Measurements from ENCODE around the gene CALML6.

Gene CALML6

DNA sequence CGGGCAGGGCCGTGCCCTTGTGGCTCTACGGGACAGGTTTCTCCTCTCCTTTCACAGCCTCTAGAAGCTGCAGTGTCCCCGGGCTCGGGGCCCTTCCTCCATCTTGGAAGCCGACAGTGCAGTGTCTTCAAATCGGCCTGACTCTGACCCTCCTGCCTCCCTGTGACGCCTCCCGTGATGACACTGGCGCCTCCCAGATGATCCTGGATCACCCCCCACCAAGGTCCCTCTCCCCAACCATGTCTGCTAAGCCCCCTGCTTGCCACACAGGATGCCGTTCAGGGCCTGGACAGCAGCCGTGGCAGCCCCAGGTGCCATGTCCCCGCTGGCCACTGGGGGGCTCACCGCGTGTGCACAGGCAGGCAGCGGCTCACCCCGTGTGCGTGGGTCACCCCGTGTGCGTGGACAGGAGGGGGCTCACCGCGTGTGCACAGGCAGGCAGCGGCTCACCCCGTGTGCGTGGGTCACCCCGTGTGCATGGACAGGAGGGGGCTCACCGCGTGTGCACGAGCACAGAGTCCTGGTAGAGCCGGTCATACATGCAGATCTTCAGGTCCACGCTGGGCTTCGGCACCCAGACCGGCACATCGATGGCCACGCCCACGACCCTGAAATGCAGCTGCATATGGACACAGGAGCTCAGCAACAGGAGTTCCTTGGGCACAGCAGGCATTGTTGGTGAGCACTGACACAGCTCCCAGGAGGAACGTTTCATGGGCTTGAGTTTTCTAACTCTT is 28.9 kb downstream of the CALML6 start:
- DNase-seq, result no peak

DNA sequence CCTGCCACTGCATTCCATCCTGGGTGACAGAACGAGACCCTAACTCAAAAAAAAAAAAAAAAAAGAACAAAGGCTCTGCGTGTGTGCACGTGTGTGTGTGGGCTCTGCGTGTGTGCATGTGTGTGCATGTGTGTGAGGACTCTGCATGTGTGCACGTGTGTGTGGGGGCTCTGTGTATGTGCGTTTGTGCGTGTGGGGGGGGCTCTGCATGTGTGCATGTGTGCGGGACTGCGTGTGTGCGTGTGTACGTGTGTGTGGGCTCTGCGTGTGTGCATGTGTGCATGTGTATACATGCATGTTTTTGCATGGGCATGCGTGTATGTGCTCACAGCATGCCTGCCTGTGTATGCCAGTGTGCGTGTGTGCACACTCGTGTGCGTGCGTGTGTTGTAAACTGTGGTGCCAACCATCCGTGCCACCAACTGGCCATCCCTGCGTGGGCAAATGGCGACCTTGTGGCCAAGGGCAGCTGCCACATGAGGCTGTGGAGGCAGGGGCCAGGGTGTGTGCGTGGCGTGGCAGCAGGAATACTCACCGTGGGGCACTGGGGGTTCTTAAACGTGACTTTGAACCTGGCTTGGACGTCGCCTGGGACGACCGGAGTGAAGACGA is 30.8 kb downstream of the CALML6 start:
- no peak for DNase-seq

DNA sequence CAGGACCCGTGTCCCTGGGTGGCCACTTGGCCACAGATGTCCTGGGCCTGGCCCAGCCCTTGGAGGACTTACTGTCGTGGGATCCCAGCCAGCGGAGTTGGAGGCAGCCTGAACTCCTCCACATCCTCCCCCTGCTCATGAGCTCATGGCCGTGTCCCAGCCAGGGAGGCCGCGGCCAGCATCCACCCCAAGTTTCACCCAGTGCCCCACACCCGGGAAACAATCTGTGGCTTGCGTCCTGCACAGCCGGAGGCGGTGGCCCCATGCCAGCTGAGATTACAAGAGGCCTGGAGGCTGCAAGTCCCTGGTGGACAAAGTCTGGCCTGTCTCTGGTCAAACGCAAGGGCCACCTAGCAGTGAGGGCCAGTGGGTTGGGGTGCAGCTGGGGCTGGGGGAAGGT is 31.5 kb downstream of the CALML6 start:
- no peak for DNase-seq

DNA sequence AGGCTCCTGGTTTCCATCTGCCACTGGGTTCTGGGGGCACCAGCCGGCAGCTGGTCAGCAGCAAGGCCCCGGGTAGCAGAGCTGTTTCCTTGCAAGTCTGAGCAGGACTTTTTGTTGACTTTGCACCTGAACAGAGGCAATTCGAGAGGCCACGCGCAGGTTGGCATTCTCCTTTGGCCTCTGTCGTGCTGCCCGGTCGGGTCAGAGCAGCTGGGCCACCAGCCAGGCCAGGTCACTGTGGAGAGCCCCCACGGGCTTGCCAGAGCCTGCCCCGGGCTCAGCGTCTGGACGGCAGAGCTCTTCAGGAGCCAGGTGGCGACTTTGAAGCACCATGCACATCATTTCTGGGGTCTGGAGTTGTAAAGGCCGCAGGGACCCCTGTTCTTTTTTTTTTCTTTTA is 32.4 kb downstream of the CALML6 start:
- no peak for DNase-seq

DNA sequence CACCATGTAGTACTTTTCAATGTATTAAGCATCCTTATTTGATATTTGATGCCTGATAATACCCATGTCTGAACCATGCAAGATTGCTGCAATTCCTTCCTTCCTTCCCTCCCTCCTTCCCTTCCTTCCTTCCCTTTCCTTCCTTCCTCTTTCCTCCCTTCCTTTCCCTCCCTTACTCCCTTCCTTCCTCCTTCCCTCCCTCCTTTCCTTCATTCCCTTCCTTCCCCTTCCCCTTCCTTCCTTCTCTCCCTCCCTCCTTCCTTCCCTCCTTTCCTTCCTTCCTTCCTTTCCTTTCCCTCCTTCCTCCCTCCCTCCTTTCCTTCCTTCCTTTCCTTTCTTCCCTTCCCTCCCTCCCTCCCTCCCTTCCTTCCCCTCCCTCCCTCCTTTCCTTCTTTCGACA is 33.7 kb downstream of the CALML6 start:
- DNase-seq, result no peak

DNA sequence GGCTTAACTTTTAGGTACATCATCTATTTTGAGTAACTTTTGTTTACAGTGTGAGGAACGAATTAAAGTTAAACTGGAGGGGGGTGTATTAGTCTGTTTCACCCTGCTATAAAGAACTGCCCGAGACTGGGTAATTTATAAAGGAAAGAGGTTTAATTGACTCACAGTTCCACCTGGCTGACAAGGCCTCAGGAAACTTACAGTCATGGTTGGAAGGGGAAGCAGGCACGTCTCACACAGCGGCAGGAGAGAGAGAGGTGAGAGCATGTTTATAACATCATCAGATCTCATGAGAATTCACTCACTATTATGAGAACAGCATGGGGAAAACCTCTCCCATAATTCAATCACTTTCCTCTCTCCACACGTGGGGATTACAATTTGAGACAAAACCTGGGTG is 35.9 kb downstream of the CALML6 start:
- DNase-seq, result no peak

DNA sequence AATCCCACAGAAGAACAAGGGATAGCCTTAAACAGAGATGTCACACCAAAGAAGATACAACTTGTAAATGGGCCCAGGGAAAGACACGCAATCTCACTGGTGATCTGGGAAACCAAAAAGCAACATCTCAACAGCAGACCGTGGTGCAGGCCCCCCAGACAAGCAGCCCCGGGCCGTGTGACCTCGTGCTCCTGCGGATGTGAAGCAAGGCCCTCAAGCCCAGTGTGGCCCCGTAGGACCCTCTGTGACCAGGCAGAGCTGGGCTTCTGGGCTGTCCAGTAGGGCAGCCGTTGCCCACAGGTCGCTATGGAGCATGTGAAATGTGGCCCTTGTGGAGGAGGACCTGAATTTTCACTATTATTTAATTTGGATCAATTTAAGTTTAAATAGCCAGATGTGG is 39.0 kb downstream of the CALML6 start:
- DNase-seq, result no peak

DNA sequence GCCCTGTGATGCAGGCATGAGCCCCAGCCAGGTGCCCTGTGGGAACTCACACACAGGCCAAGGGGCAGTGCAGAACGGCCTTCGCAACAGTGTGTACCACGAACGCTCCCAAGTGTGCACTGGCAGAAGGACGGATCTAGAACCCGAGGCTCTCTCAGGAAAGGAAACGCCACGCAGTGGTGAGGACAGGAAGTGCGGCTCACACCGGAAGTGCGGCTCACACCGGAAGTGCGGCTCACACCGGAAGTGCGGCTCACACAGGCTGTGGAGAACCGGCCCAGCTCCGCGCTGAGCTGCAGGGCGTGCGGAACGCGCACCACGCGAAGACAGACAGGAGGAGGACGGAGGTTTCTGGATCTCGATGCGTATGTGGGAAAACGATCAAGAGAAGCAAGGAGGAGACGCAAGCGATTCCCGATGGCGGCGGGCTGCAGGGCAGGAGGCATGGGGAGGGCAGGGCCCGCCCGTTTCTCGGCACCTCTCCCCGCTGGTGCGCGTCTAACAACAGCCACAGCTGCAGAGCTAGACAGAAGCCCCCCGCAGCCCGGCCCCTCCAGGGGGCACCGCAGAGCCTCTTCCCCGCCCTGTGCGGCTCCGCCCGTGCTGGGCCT is 39.9 kb downstream of the CALML6 start:
- DNase-seq, result no peak

DNA sequence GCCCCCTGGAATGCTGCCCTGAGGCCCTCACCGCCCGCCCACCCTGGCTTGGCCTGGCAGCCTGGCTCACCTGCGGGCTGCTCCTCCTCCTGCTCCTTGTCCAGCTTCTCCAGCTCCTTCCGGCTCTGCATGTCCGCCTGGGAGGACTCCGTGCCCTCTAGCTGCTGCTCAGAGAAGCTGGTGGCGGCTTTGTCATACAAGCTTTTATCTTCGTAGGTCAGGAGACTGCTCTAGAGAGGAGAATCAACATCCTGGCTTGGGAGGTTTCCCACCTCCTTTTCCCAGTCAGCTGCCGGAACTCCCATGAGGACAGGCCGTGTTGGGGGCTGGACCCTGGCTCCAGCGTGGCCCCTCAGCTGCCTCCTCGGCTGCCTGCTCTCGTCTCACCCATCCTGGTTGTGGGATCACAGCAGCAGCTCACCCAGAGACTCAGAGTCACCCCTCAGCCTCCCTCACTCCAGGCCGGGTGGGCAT is 40.6 kb downstream of the CALML6 start:
- DNase-seq, result no peak

DNA sequence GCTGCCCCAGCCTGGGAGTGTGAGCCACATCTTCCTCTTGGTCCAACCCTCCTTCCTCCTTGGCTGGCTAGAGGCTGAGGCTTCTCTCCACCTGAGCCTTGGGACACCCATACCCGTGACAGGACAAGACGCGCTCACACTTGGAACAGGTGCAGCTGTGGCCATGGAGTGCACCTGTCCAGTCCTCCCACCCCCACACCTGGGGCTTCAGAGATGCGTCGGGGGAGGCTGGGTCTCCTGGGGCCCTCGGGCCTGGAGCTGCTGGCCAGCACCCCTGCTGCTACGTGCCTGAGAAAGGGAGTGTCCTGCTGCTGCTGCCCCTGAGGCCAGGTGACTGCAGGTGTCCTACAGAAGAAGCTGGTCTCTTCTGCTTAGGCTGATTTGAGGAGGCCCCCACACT is 41.0 kb downstream of the CALML6 start:
- no peak for DNase-seq

DNA sequence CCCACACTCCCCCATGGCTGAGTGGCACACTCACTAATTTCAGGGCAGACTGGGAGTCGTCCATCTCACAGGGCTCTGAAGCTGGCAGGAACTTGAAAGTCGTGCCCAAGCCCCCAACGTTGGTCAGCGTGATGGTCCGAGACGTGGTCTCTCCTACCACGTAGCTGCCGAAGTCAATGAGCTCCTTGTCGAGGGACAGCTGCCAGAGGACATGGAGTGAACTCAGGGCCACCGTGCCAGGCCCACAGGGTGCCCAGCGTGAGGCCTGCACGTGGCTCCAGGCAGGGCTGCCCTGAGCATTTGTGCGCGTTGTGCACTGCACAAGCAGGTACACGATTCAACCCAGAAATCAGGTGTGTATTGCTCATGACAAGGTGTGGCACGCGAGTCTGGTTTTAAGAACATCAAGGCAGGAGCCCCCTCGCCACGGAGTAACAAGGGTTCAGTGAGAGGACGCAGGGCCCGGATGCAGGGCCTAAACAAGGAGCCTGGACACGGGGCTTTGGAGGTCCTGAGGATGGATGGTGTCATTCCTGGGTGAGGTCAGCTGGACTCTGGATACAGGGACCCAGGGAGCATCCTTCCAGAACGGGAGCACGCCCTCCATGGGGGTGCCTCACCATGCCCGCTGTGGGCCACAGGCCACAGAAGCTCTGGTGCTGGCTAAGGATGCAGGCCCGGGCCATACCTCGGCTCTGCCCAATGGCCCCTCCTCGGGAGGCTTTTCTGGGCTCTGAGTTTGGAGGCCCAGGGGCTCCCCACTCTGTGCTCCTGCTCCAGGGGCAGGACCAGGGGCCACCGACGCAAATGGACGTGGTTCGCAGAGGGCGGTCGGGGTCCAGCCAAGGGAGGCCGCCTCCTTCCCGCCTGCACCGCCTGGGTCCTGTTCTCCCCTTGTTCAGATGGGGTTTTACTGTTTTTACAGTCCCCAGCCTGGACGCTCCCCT is 41.8 kb downstream of the CALML6 start:
- DNase-seq, result no peak

DNA sequence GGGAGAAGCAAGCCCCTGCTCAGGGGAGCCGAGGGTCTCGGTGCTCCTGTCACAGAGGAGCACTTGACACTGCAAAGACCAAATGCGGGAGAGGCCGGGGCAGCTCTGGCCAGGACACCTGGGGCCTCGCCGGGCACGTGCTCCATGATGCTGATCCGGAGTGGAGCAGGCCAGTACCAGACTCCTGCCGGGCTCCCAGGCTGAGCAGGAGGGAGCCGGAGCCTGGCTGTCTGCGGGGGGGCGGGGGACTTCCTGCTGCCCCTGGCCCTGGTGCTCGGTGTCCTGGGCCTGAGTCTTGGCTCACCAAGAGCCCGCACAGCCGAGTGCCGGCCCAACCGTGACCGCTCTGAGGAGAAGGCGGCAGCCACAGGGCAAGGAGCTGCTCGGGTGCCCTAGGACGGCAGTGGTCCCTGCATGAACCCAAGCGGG is 42.5 kb downstream of the CALML6 start:
- DNase-seq, result no peak

DNA sequence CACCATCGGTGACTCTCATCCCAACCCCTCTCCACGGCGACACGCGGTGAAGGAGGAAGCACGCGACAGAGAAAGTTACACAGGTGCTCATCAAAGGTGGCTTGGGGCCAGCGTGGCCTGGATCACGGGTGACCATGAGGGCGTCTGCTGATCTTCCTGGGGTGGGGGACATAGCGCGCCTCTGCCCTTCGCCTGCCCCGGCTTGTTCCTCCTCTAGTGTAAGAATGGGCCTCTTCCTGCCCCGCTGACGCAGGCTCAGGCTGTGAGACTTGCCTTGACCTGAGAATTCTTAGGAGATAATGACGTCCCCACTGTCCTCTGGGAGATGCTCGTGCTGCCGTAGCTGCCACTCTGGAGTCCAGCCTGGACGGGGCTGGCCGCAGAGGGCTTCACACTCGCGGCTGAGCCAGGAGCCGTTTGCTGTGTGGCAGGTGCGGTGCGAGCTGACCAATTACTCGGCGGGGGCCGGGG is 43.0 kb downstream of the CALML6 start:
- no peak for DNase-seq

DNA sequence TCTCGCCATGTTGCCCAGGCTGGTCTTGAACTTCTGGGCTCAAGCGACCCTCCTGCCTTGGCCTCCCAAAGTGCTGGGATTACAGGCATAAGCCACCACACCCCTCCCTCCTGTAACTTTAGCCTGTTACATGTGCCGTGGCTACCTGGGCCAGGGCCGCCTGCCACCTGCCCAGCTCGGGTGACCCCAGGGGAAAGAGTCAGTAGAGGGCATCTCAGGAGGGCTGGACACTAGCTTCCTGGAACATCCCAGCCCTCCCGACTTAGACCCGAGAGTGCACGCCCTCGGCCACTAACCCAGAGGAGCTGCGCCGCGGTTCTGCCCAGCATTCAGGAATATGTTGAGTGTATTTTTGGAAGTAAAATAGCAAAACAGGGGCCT is 44.4 kb downstream of the CALML6 start:
- no peak for DNase-seq

DNA sequence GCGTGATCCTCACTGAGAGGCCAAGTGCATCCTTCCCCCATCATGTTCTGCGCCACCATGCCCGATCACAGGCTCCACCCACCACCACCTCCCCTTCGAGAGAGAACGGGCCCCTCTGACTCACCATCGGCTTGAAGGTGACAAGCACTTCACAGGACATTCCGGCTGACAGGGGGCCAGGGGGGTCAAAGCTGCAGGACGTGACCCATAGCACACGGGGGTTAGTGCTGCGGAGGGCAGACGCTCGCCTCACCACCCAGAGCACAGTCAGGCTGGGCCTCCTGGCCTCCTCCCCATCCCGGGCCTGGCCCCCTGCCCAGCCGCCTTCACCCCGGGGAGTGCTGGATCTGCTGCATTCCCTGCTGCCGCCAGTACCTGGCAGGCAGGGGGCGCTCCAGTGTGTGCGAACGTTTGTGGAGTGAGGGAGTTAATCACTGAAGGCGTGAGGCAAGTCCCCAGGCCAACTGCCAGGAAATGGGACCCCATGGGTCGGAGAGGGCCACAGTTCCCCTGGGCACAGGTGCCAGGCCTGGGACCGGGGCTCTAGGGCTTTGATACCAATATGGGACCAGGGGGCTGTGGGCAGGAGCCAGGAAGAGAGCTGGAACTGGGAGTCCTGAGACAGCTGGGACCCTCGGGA is 44.9 kb downstream of the CALML6 start:
- DNase-seq, result peak; percentile 66 to 92

DNA sequence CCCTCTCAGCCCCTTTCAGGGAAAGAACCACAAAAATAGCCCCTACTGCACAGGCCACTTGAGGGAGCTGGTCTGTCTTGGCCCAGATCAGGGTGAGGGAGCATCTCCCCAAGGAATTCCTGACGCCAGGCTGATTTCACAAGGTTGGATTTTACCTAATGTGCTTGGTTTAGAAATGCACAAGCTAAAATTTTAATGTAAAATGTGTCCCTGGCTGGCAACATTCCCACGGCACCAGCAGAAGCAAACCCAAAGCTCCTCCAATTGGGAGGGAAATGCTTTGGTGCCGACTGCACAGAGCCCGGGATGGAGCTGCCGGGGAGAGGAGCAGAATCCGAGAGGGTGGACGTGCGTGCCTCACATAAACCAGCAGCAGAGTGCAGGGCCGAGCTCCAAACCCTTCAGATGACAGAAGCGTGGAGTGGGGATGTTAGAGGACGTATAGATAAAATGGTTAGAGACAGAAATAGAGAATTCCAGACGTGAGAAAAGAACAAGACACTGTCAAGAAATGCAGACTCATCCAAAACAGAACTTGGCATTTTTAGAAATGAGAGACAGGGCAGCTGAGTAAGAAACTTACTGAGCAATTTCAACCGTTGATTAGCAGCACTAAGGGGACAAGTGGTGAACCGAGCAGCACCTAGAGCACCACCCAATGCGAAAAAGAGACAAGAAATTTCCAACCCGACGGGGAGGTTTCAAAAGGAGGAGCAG is 45.6 kb downstream of the CALML6 start:
- DNase-seq, result no peak

DNA sequence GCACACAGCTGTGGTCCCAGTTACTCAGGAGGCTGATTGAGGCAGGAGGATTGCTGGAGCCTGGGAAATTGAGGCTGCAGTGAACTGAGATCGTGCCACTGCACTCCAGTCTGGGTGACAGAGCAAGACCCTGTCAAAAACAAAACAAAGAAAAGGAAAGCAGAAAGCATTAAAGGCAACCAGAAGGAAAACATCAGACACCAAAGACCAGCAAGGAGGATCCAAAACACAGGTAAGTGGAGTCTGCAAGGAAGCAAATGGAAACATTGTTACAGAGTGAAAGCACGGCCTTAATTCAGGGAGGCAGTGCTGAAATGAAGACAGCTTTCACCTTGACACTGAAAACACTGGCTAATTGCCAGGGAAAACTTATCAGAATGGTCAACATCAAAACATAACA is 47.7 kb downstream of the CALML6 start:
- no peak for DNase-seq

DNA sequence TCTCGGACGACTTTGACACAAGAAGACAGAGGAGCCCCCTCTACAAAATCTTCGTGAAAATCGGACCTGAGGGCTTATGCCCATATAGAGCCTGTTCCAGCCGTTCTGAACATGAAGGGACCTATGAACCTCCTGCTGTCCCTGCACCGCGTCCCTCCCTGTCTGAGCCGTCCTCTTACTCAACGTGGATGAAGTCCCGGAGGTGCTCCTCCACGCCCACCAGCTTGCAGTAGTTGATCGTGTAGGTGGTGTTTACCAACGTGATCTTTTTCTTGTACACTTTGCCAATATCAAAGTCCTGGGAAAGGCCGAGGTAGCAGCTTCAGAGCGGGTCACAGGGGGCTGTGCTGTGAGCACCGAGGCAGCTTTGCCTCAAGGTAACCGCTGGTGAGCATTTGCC is 48.5 kb downstream of the CALML6 start:
- no peak for DNase-seq

DNA sequence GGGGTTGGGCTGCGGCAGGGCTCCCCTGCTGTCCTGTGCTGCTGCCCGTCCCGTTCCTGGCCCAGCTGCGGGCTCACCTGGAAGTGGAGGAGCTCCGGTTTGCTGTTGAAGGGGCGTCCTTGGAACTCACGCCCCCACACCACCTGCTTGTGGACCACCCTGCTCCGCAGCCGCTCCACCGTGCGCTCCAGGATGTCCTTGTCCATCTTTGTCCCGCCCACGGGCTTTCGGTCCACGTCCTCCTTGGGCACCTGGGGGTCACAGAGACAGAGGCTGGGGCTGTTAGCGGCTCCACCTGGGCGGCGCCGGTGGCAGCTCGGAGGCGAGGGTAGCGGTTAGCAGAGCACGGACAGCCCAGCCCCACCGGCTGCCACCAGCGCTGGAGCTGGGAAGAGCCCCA is 49.8 kb downstream of the CALML6 start:
- DNase-seq, result no peak

DNA sequence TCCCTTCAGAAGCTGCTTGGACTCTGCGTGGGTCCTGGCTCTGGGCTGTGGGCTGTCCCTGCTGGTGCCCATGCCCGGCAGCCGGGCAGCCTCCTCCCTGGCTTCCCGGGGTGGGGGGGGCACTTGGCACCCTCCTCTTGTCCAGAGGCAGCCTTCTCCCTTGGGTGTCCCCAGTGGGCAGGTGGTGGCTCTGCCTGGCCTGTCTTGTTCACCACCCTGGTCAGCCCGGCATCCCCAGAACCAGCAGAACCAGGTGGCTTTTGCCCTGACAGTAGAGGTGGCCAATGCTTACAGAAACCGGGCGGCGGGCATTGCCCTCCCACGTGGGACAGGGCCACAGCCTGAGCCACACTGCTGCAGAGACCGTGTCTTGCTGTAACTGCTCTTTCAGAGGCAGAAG is 50.5 kb downstream of the CALML6 start:
- DNase-seq, result no peak

DNA sequence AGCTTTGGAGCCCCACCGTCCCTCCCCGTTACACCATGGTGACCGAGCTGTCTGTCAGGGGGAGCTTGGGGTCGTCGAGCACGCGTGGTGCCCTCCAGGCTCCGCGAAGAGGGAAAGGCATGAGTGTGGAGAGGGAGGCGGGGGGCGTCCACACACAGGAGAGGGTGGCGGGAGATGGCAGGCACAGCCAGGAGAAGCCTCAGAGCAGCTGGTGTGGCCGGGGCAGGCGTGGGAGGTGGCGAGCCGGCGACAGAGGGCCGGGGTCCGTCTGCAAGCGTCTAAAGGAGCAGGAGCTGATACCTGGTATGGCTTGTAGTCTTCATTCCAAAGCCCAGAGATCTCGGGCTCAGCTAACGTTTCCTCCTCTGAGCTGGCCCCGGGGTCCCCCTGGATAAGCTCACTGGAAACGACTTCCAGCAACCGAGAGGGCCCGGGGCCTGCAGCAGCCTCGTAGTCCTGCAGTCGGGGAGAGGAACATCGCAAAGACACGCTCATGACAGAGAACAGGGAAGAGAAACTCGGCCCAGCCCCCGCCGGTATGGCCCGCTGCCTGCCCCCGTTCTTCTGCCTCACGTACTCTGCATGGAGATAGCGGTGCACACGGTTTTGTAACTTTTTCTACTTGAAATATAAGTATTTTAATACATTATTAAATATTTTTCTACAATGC is 51.1 kb downstream of the CALML6 start:
- no peak for DNase-seq
